Neural crest cell (in vitro differentiated cells): Measurements from ENCODE around the gene SOCS6. TPM values are rescaled to one million over a fixed set of nuclear protein-coding genes. Genes with fewer than 3 reads are reported as not detected.
"Not testable (repeated sequence)": the region's sequence is repeated elsewhere in the genome, so short reads cannot be mapped to it uniquely, and the experiment has no call there.

Experiments
- DNase-seq: peaks from one replicate; pipeline ENCODE4 v3.0.0; 2021; ENCODE audit warnings: low read depth, mixed read lengths, low spot score
- H3K27ac Mint-ChIP-seq: one replicate; pipeline ENCODE4 v1.8.0; 2021; ENCODE audit warnings: mild to moderate bottlenecking, mixed read lengths; ENCODE audit not compliant: unreplicated experiment
- H3K27me3 Mint-ChIP-seq: 2 replicates; pipeline ENCODE4 v1.8.0; 2021; ENCODE audit warnings: low read depth, mild to moderate bottlenecking, mixed read lengths
- H3K36me3 Mint-ChIP-seq: 2 replicates; pipeline ENCODE4 v1.8.0; 2021; ENCODE audit warnings: low read depth, mild to moderate bottlenecking, mixed read lengths
- H3K4me1 Mint-ChIP-seq: 2 replicates; pipeline ENCODE4 v1.8.0; 2021; ENCODE audit warnings: mixed read lengths
- H3K4me3 Mint-ChIP-seq: one replicate; pipeline ENCODE4 v1.8.0; 2021; ENCODE audit warnings: mild to moderate bottlenecking, mixed read lengths
- H3K9me3 Mint-ChIP-seq: 2 replicates; pipeline ENCODE4 v1.8.0; 2021; ENCODE audit warnings: mixed read lengths
- long read RNA-seq: library from polyadenylated mRNA; unstranded; transcript quantifications from one replicate; pipeline ENCODE4 v2.0.0, GENCODE V29; 2020
- total RNA-seq: library from RNA; stranded (reverse); gene quantifications from 2 replicates; pipeline ENCODE4 v1.2.1, GENCODE V29; 2021
- TF ChIP-seq, protein P1 (sequence below): fragments of 200-600 bp; sonication (generic); conservative IDR thresholded peaks from 2 replicates; pipeline ENCODE4 v1.5.0; 2021; ENCODE audit warnings: antibody characterized with exemption, mild to moderate bottlenecking

The SOCS6 gene, protein sequence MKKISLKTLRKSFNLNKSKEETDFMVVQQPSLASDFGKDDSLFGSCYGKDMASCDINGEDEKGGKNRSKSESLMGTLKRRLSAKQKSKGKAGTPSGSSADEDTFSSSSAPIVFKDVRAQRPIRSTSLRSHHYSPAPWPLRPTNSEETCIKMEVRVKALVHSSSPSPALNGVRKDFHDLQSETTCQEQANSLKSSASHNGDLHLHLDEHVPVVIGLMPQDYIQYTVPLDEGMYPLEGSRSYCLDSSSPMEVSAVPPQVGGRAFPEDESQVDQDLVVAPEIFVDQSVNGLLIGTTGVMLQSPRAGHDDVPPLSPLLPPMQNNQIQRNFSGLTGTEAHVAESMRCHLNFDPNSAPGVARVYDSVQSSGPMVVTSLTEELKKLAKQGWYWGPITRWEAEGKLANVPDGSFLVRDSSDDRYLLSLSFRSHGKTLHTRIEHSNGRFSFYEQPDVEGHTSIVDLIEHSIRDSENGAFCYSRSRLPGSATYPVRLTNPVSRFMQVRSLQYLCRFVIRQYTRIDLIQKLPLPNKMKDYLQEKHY
- total RNA-seq: 26.8 and 28.9 TPM in 2 replicates
- long read RNA-seq, full-length matches to known transcripts: 35 of 46 reads
- long read RNA-seq, partial matches to known transcripts: 8 of 46 reads
- long read RNA-seq, other reads (novel, unspliced or antisense): 3 of 46 reads

DNA sequence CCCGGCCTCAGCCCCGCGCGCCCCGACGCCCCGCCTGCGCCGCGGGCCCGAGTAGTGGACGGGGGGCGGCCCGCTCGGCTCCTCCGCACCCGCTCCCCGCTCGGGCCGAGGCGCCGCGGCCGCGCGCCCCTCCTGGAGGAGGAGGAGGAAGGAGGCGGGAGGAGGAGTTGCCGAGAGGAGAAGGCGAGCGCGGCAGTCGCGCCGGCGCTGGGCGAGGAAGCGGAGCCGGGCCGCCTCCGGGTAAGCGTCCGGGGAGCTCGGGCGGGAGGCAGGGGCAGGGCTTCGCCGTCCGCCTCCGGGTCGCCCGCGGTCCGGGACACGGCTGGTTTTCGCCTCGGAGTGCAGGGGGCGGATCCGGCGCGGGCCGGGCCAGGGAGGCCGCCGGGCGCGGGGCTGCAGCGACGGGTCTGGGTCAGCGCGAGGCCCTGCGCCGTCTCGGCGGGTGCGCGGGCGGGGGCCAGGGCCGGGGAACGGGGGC, at the start of gene SOCS6:
TSS of gene SOCS6 (plus strand) at position 195 of the 478 bp plus-strand sequence. CDS start 35,624 bp downstream, outside the sequence.
- TF ChIP-seq, protein P1, sequence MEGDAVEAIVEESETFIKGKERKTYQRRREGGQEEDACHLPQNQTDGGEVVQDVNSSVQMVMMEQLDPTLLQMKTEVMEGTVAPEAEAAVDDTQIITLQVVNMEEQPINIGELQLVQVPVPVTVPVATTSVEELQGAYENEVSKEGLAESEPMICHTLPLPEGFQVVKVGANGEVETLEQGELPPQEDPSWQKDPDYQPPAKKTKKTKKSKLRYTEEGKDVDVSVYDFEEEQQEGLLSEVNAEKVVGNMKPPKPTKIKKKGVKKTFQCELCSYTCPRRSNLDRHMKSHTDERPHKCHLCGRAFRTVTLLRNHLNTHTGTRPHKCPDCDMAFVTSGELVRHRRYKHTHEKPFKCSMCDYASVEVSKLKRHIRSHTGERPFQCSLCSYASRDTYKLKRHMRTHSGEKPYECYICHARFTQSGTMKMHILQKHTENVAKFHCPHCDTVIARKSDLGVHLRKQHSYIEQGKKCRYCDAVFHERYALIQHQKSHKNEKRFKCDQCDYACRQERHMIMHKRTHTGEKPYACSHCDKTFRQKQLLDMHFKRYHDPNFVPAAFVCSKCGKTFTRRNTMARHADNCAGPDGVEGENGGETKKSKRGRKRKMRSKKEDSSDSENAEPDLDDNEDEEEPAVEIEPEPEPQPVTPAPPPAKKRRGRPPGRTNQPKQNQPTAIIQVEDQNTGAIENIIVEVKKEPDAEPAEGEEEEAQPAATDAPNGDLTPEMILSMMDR: no peak
- peaks cover 41% of the 10 kb centered on the region for H3K4me1 Mint-ChIP-seq
- peak within 1 kb of the TSS; percentile 98 for H3K27ac Mint-ChIP-seq
- DNase-seq: peak; percentile 59
- H3K36me3 Mint-ChIP-seq: peaks cover 5% of the 10 kb centered on the region
- H3K4me3 Mint-ChIP-seq: peak within 1 kb of the TSS; percentile 96
- peaks cover 2% of the 10 kb centered on the region for H3K27me3 Mint-ChIP-seq
- no peaks in the 10 kb centered on the region for H3K9me3 Mint-ChIP-seq

DNA sequence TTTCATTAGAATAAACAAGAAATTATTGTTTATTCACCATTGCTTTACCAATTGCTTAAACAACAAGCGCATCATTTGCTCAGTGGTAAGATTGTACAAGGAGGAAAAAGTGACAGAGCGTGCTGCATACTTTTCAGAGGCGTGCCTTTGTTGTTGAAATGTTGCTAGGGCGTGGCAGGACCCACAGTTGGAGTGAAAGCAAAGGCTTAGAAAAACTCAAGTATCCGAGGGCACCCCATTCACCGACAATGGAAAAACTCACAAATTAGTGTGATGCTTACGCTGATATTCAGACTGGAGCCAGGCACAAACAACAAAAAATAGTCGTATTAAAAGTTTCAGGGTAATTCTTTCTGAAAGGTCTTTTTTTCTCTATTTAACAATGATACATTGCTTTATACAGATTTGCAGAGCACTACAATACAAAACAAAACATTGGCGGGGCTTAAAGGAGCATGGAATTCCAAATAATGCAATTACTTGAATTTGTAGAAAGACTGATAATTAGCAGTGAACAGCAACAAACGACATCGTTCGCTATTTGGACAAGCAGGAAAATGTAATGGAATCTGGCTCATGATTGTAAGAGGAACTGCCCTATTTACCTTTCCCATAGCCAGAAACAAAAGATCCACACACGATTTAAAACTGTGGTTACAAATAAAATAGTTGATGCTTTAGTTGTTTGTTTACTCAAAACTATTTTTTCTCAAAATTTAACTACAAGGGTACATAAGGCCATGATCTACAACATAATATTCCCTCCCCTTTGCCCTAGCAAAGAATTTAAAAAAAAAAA, 45.5 kb upstream of the SOCS6 start:
- H3K27ac Mint-ChIP-seq: no peak overlapping the region
- TF ChIP-seq, protein P1: no peak
- H3K4me1 Mint-ChIP-seq: peaks cover 13% of the 10 kb centered on the region
- no peak for DNase-seq
- no peak overlapping the region for H3K4me3 Mint-ChIP-seq
- H3K9me3 Mint-ChIP-seq: peaks cover 3% of the 10 kb centered on the region
- no peaks in the 10 kb centered on the region for H3K27me3 Mint-ChIP-seq
- no peaks in the 10 kb centered on the region for H3K36me3 Mint-ChIP-seq

DNA sequence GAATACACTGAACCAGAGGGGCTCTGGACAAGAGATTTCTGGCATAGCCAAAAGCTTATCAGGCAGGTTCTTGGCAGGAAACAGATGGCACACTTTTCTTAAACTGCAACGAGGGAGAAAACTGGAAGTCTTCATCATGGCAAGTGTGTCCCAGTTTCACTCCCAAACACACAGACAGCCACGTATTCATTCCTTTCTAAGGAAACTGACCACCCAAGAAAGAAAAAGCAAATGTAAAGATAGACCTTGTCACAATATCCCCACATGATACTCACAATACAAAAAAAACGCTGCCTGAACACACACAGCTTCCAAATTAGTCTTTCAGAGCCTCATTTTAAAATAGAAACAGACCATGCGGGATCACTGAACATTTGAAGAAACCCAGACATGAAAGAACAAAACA, 42.8 kb upstream of the SOCS6 start:
- no peaks in the 10 kb centered on the region for H3K27me3 Mint-ChIP-seq
- H3K36me3 Mint-ChIP-seq: no peaks in the 10 kb centered on the region
- H3K9me3 Mint-ChIP-seq: peaks cover 5% of the 10 kb centered on the region
- H3K4me3 Mint-ChIP-seq: no peak overlapping the region
- H3K4me1 Mint-ChIP-seq: peaks cover 13% of the 10 kb centered on the region
- no peak overlapping the region for H3K27ac Mint-ChIP-seq
- TF ChIP-seq, protein P1: no peak
- DNase-seq: no peak

DNA sequence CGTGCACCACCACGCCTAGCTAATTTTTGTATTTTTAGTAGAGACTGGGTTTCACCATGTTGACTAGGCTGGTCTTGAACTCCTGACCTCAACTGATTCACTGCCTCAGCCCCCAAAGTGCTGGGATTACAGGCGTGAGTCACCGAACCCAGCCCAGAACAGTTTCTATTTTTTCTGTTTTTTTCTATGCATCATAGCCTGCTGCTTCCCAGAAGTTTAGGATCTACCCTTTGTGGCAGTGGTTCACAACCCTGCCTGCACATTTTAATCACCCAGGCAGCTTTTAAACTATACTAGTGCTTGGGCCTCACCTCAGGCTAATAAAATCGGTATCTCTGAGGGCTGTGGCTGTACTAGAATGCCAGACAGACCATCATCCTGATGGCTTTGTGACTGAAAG, 39.7 kb upstream of the SOCS6 start:
- no peaks in the 10 kb centered on the region for H3K36me3 Mint-ChIP-seq
- H3K27ac Mint-ChIP-seq: no peak overlapping the region
- no peak for DNase-seq
- TF ChIP-seq, protein P1: no peak
- H3K4me1 Mint-ChIP-seq: peaks cover 7% of the 10 kb centered on the region
- H3K9me3 Mint-ChIP-seq: peaks cover 2% of the 10 kb centered on the region
- H3K27me3 Mint-ChIP-seq: no peaks in the 10 kb centered on the region
- no peak overlapping the region for H3K4me3 Mint-ChIP-seq

DNA sequence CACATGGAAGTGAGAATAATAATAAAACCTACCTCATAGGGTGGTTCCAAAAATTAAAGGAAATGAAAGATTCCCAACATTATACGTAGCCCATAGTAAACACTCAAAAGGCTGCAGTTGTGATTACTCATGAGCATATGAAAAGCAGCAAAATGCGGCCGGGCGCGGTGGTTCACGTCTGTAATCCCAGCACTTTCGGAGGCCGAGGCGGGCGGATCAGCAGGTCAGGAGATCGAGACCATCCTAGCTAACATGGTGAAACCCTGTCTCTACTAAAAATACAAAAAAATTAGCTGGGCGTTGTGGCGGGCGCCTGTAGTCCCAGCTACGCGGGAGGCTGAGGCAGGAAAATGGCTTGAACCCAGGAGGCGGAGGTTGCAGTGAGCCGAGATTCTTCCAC, 39.0 kb upstream of the SOCS6 start:
- not testable (repeated sequence) for H3K27ac Mint-ChIP-seq, H3K4me1 Mint-ChIP-seq, H3K27me3 Mint-ChIP-seq

More for the DNA sequence above, 39.0 kb upstream of the SOCS6 start:
- not testable (repeated sequence) for DNase-seq, H3K4me3 Mint-ChIP-seq, H3K36me3 Mint-ChIP-seq, H3K9me3 Mint-ChIP-seq
